Bone marrow (tissue), 2 donors: Measurements from ENCODE around the gene LYRM4.
"Not testable (repeated sequence)": the region's sequence is repeated elsewhere in the genome, so short reads cannot be mapped to it uniquely, and the experiment has no call there.

ENCODE experiments used
- DNase-seq, 2 donors: peaks; one replicate each; lab custom pipeline; 2025; lab: John Stamatoyannopoulos, UW

LYRM4 gene

DNA sequence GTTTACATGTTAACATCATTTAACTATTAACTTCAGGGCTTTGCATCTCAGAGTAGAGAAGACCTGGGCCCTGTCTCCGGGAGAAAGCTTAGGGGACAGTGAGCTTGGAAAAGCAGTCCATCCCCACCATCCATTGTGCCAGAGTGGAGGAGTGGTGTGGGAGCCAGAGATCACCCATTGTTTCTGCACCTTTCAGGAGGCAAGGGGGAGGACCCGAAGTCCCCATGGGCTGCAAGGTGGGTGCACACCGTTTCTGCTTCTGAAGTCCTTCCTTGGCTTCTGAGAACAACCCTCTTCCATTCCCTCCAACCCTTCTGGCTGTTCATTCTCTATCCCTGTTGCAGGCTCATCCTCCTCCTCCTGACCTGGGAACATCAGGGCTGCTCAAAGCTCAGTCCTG, 179.6 kb downstream of the LYRM4 start:
- no peak for DNase-seq

DNA sequence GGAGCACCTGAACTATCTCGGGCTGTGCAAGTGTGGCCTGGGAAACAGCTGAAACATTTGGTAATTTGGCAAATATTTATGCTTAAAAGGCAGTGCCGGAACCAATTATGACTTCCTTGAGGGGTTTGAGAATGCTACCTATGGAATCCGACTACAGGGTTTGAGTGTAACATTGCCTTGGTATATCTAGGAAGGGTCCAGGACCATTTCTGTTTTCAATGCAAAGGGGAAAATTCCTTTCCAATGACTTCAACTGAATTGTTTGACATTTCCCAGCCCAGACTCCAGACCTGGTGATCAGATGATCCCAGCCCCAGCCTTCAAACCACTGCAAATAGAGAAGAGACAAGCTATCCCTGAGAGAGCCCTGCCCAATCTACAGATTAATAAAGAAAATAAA, 180.2 kb downstream of the LYRM4 start:
- no peak for DNase-seq

DNA sequence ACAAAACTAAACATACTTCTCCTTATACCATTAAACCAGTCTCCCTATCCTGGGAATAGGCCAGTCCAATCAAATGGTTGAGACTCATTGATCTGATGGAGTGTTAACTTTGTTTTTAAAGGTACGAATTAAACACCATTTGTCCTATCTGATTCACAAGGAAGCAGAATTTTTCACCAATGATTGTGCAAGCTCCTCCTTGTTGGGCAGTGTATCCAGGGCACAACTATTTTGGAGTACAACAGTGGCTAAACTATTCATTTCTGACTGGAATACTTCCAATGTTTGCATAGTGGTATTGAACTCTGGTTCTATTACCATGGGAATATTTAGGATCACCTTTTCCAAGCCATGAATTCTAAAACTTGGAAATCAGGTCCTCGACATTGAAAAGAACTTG, 181.1 kb downstream of the LYRM4 start:
- DNase-seq = no peak

DNA sequence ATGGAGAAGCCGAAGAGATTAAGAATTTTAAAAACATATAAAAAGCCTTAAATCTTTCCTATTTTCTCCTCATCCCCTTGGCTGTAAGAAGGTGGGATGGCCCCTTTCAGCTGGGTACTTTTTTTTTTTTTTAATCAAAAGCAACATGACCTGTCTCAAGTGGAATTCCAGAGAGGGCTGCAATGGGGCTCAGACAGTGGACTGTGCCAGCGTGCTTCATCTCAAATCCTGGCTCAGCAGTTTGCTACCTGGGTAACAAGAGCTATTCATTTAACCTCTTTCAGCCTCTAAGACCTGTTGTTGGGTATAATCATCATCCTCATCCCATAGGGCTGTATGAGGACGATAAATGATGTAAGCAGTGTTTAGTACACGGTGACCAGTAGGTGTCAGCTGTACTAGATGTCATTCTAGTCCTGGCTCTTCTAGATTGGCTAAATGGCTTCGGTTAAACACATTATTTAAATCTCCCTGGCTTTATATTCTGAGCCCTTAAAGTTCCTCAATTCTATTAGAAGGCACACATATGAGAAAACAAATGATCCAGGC, 182.6 kb downstream of the LYRM4 start:
- no peak for DNase-seq

DNA sequence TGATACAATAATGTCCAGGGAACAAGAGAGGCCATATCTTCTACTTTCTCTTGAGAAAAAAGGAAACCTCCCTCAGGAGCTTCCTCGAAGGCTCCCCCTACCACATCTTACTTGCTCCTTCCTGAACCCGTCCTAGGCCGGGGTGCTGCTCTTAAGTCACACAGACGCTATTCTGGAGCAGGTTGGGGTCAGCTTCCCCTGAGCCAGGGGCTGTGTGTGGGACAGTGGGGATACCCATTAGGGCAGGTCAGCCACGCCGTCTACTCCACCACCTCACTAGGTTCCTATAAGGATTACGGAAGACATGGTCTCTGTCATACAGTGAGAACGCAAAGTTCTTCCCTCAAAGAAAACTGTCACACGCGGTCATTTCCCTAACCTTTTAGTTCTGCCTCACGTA, 183.8 kb downstream of the LYRM4 start:
- DNase-seq = no peak

DNA sequence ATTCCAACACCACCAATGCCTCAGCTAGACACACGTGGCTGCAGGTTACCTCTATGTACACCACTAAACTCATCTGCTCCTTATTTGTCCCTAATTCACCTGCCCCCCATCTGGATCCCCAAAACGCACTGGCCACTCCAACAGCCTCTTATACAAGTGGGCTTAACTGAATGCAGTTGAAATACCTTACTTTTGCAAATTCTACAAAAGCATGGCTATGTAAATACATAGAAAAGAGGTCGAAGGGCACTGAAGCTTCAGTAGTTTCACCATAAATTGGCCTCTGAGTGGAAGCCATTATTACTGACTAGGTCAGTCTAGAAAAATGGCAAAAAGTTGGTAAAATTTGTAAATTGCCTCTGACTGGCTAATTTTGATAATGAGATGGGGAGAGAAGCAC, 186.8 kb downstream of the LYRM4 start:
- no peak for DNase-seq

DNA sequence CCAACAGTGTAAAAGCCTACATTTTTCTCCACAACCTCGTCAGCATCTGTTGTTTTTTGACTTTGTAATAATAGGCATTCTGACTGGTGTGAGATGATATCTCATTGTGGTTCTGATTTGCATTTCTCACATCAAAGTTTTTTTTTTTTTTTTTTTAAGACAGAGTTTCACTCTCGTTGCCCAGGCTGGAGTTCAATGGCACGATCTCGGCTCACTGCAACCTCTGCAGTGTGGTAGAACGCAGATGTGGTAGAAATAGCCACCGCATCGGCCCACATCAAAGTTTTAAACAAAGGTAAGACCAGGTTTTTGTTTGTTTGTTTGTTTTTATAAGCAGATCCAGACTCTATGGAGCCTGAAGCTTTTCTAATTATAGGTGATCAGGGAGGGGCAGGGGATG, 188.3 kb downstream of the LYRM4 start:
- no peak for DNase-seq

DNA sequence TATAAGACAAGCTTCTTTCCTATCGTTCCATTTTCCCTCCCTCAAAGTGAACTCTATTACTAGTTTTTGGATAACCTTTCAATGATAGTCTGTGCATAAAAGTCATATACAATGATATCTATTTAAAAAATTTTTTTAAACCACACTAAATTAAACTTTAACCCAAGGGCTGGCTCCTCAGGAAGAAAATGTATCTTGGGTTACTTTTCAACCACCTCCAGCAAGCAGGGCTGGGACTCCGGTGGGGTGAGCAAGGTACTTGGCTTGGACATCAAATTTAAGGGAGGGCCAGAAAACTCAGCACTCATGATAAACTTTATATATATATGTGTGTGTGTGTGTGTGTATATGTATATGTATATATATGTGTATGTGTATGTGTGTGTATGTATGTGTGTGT, 189.5 kb downstream of the LYRM4 start:
- no peak for DNase-seq

DNA sequence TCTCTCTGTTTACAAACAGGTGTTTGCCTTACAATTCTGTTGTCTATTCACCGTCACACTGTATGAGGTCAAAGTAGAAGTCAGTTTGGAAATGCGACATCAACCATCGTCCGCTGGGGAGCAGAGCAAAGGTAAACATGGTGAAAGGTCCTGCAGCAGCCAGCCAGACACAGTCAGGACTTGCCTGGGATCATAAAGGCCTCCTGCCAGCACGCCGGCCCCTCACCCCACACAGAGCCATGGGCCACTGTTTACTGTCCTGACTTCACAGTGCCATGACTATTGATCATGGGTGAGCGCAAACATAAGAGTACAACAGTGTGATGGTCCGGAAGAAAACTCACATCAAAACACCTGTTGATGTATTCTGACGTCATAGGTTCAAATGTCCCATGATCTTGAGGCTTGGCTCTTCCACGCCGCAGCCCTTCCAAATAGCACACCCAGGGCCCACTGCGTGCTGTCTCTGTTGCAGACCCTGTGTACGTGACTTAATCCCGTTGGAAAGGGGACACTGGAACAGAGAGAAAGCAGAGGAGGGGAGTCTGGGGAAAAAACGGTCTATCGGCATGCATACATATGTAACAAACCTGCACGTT, 192.5 kb downstream of the LYRM4 start:
- no peak for DNase-seq

DNA sequence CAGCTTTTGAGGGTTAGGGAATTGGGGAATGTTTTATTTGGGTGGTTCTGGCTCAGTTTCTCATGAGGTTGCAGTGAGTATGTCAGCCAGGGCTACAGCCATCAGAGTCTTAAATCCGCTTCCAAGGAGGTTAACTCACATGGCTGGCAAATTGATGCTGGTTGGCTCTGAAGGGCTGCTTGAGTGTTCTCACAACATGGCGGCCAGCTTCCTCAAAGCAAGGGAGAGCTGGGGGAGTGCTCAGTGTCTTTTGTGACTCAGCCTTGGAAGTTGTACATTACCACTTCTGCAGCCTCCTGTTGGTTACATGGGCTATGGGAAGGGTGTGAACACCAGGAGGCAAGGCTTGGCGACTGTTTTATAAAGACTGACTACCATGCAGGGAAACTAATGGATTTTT, 193.4 kb downstream of the LYRM4 start:
- no peak for DNase-seq

DNA sequence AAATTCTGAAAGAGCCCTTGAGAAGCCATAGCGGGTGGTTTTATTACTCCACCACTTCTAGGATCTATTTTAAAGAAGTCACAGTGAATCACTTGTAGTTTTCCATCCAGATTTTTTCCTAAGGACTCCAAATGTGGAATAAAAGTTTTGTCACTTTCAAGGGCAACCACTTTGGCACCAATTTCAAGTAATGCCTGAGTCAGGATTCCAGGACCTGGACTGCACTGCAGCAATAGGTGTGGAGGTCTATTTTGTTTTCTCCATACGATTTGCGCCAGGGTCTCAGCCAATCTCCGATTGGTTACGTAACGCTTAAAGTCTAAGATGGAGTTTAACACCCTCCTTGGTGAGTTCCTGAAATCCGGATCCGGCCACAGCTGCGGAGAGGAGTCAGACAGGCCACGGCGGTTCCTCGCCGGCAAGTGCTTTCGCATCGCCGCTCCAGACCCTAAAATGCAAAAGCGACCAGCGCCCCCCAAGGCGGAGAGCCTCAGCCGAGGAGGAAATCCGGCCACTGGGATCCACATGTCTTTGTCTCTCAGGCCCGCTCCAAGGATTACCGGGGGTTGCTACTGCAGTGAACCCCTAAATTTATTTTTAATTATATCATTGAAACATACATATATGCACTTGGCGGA, 194.2 kb downstream of the LYRM4 start:
- no peak for DNase-seq

DNA sequence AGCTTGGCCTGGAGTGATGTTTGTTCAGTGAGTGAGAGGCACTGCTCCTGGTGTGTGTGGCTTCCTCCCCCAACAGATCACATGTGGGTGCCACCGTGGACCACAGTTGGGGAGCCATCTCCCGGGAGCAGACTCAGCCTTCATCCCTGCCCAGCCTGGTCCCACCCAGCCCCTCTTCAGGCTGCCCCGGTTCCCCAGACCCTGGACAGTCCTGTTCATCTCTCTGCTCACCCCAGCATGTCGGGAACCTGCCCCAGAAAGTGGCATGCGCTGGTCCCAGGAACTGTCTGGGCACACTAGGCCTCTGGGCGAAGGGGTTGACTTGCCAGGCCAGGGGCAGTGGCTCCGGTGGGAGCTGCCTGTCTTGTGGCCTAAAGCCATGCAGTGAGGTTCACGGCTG, 197.1 kb downstream of the LYRM4 start:
- no peak for DNase-seq

DNA sequence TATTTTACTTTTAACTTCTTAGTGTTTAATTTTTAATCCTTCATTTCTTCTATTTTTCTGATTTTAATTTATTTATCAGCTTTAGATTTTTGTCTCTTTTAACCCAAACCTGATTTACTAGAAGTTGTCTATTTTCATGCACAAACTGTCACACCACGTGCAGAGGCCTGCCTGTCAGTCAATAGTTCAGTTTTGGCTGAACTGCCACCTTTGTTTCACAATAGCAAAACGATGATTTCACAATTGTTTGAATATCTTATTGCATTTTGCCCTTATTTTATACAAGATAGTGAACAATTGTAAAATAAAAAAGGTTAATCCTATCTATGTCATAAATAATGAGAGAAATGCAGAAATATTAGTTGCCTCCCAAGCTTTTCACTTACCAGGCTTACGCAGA, 199.6 kb downstream of the LYRM4 start:
- no peak for DNase-seq

DNA sequence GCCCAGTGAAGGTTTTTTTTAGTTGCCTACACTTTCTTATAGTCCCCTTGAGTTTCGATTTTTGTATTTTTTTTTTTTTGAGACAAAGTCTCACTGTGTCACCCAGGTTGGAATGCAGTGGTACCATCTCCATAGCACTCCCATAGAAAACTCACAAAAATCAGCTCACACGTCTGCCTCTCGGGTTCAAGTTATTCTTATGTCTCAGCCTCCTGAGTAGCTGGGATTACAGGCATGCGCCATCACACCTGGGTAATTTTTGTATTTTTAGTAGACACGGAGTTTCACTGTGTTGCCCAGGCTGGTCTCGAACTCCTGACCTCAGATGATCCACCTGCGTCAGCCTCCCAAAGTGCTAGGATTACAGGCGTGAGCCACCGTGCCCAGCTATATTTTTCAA, 200.3 kb downstream of the LYRM4 start:
- not testable (repeated sequence) for DNase-seq

DNA sequence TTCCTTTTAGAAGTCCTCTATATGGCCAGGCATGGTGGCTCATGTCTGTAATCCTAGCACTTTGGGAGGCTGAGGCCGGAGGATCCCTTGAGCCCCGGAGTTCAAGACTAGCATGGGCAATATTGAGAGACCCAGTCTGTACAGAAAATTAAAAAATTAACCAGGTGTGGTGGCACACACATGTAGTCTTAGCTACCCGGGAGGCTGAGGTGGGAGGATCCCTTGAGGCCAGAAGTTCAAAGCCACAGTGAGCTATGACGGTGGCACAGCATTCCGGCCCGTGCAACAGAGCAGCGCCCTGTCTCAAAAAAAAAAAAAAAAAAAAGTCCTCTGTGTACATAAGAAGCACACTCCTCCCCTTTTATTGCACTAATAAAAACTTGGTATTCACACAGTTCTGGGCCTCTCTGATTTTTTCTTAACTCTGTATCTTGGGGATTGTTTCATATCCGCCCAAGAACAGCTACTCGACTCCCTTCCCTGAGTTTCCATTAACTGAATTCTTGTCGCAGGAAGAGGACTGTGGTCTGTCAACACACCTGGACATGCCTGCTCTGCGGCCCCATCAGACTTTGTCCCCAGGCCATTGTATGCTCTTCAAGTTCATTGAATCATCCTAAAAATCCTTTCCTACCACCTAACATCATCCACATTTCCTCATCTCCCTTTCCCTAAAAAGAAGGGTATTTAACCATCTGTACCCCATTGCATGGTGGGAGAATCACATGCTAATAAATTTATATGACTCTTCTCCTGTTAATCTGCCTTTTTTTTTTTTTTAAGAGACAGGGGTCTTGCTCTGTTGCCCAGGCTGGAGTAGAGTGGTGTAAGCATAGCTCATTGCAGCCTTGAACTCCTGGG, 201.5 kb downstream of the LYRM4 start:
- no peak for DNase-seq
